HG02970 (cell line): ENCODE results near the gene TMEM165.
"Not testable (repeated sequence)": the region's sequence is repeated elsewhere in the genome, so short reads cannot be mapped to it uniquely, and the experiment has no call there.

Experiments used
- ATAC-seq: cut with Tn5 transposase; IDR thresholded peaks from one replicate; pipeline ENCODE4 v1.9.1; 2021; ENCODE audit warnings: mild to moderate bottlenecking, moderate library complexity, moderate number of reproducible peaks; ENCODE audit not compliant: unreplicated experiment, low FRiP score

Gene TMEM165, protein sequence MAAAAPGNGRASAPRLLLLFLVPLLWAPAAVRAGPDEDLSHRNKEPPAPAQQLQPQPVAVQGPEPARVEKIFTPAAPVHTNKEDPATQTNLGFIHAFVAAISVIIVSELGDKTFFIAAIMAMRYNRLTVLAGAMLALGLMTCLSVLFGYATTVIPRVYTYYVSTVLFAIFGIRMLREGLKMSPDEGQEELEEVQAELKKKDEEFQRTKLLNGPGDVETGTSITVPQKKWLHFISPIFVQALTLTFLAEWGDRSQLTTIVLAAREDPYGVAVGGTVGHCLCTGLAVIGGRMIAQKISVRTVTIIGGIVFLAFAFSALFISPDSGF

DNA sequence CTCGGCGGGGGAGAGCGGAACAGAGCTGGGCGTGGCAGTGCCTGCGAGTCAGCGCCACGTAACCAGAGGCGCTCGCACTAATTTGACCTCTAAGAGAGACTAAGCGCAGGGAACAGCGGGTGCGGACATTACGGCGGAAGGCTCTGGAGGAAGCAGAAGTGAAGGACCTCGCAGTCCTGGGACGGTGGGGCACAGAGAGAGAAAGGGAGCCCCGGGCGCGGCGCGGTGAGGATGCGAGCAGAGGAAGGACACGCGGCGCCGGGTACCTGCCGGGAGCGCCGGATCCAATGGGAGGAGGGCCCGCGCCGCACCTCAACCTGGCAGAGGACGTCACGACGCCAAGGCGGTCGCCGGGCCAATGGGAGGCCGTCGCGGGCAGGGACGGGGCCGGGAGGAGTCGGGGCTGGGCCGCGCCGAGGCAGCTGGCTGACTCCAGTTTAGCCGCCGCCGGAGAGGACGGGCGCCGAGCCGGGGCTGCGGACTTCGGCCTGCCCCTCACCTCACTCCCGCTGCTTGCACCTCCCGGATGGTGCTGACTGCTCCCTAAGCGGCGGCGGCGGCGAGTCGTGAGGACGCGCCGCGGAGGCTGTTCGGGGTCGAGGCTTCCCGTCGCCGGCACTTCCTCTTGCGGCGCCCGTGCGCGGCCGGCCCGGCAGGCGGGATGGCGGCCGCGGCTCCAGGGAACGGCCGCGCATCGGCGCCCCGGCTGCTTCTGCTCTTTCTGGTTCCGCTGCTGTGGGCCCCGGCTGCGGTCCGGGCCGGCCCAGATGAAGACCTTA is at the start of gene TMEM165:
TSS of gene TMEM165 (plus strand) at position 429 of the 779 bp plus-strand sequence. CDS start at position 662, 233 bp downstream.
- peak; percentile 94 for ATAC-seq

DNA sequence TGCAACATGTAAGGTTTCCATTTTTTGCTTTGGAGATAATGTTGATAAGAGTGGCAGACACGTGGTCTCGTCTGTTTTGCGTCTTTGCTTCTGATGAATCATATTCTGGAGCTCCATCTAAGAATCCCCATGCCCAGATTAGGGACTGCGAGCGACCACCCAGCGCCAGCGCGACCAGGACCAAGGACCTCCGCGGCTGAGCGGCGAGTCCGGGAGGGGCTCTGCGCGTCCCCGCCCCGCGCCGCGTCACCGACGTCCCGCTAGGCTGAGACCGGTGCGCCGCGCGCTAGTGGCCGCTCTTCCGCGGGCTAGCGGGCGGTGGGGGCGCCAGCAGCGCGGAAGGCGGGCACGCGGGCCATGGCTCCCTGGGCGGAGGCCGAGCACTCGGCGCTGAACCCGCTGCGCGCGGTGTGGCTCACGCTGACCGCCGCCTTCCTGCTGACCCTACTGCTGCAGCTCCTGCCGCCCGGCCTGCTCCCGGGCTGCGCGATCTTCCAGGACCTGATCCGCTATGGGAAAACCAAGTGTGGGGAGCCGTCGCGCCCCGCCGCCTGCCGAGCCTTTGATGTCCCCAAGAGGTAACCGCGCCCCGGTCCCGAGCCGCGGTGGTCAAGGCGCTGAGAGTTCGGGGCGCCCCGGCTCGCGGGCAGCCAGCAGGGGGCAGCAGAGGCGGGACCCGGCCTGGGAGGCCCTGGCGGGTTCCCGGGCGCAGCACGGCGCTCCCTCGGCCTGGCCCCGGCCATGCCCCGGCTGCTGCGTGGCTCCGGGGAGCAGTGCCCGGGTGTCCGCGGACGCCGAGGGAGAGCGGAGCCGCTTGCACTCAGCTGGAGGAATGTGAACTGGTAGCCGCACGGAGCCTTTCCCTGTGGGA is 49.5 kb upstream of the TMEM165 start, which contains the start of gene SRD5A3:
TSS of gene SRD5A3 (plus strand) at position 263 of the 871 bp plus-strand sequence. CDS start at position 358, 95 bp downstream.
- peak; percentile 94 for ATAC-seq

DNA sequence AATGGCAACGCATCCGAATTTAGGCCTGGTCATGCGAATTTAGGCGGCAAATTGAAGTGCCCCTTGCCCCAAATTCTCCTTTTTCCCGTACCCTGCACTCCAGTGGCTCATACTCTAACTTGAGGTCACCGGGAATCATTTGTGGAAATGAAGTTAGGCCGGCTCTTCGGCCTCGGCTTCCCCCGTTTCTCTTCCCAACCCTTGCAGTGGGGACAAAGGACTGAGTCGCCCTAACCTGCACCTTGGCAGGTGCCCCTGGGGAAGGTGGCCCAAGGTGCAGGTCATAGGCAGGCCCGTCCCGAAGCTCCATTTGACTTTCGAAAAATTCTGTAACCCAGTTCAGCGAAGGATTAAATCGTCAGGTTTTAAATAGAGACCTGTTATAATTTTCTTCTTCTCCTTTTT is 48.9 kb upstream of the TMEM165 start:
- ATAC-seq: no peak

DNA sequence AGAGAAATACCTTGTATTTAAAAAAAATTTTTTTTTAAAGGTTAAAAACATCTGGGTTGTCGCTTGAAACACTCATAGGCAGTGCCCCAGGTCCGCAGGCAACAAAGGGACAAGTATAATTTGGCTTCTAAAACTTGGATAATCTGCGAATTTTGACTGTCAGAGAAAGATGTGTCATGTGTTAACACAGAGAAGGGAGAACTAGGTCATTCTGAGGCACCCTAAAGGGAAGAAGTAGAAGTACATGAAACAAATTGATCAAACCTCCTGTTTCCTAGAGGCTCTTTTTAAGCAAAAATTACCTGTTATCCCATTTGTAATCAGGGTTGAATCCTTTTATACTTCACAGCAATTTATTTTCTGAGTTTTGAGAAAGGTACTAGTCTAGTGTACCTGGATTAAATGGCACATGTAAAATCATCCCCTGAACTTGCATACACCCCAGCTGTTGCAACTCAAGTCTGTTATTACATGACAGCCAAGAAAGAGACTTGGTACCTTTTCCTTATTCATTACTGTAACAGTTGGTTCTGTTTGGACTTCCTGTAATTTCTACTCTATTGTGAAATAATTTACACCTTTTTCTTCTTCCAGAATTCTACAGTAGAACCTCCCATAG is 48.0 kb upstream of the TMEM165 start:
- ATAC-seq: no peak

DNA sequence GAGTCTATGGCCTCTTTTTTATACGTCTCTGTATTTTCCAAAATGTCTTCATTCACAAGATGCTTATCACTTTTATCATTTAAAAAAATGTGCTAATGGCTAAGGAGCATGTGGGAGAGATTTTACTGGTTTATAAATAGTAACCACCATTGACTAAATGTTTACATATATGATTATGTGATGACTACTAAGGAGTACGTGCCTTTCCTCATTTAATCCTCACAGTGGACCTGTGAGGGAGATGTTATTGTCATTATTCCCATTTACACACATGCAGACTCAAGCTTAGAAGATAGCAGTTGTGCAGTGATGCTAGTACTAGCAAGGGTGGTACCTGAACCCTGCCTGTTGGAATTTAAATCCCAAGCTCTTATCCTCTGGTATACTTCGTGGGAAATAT is 47.3 kb upstream of the TMEM165 start:
- no peak for ATAC-seq

DNA sequence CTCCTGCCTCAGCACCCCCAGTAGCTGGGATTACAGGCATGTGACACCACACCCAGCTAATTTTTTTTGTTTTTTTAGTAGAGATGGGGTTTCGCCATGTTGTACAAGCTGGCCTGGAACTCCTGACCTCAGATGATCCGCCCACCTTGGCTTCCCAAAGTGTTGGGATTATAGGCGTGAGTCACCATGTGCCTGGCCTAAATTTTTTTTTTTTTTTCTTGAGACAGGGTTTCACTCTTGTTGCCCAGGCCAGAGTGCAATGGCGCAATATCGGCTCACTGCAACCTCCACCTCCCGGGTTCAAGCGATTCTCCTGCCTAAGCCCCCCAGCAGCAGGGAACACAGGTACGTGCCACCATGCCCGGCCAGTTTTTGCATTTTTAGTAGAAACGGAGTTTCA is 44.9 kb upstream of the TMEM165 start:
- ATAC-seq: not testable (repeated sequence)

DNA sequence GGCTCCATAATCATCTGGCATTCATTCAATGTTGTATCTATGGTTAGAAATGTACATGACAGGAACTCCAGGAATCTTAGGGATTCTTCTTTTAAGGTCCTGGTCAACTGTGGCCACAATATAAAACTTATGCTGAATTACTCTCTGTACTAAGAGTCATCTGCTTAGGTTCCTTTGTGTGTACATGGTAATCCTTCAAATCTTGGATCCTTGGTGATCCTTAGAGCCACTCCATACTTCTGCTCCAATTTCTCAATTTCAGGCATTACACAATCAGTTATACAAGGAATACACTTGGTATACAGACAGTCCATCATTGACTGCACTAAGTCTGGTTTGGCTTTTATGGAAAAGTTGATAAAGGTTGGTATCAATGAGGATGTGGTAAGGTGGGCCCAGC is 43.9 kb upstream of the TMEM165 start:
- ATAC-seq: no peak

DNA sequence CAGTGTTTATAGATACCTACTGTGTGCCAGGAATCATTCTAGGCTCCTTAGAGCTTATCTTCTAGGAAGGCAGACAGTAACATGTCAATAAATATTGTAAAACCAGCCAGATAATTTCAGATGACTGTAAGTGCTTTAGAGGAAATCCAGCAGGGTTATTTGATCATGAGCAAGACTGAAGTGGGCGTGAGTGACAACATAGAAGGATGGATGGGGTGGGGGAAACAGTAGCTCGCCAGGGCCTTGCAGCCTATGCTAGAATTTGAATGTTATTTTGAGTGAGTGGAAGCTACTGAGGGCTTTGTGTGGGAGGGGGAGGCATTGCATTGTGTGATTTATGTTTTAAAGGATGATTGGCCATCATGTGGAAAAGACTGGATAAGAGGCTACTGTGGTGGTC is 43.0 kb upstream of the TMEM165 start:
- no peak for ATAC-seq

DNA sequence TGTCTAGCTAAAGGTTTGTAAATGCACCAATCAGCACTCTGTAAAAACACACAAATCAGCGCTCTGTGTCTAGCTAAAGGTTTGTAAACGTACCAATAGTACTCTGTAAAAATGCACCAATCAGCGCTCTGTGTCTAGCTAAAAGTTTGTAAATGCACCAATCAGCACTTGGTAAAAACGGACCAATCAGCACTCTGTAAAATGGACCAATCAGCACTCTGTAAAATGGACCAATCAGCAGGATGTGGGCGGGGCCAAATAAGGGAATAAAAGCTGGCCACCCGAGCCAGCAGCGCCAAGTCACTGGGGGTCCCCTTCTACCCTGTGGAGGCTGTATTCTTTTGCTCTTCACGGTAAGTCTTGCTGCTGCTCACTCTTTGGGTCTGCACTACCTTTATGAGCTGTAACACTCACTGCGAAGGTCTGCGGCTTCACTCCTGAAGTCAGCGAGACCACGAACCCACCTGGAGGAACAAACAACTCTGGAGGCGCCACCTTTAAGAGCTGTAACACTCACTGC is 42.5 kb upstream of the TMEM165 start:
- ATAC-seq: not testable (repeated sequence)

DNA sequence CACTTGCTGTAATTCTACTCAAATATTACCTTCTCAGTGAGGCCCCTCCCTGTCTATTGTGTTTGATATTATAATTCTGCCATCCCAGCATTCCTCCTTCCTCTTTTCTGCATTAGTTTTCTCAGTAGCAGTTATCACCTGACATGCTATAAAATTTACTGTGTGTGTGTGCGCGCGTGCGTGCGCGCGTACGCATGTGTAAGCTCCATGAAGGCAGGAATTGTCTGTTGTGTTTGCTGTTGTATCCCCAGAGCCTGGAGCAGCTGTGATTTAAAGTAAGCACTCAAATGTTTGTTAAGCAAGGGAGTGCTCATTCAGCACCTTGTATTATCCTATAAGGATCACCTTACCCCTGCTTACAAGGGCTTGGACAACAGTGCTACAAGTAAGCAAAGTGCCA is 41.1 kb upstream of the TMEM165 start:
- ATAC-seq: no peak

DNA sequence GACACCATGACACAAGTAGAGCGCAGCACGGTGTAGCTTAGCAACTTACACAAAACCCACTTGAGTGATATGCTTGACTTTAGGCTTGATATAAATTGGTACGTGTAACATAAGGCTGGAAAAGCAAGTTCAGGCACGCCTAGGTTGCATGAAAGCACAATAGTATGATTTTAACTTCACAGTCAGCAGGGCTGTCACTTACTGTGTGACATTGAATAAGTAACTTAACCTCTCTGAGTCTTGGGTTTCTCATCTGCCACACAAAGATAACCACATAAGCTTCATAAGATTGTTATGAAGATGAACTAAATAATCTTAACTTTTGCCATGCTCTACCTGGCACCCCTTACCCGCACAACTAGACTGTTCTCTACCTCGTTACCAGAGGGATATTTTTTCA is 40.2 kb upstream of the TMEM165 start:
- no peak for ATAC-seq

DNA sequence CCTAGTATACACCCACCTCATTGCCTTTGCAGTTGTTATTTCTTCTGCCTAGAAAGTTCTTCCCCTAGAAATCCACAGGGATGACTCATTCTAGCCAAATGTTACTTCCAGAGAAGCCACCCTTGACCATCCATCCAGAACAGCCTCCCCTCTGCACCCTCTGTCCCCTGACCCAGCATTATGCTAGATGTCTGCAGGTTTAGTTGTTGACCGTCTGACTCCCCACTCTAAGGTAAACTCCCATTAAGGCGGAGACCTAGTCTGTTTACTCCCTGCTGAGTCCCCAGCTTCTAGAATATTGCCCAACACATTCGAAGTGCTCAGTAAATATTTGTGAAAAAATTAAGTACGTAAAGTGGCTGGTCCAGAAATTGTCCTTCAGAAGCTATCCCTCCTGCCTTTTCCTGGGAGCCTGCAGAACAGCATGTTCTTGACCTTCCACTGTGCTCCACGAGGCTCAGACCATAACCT is 38.7 kb upstream of the TMEM165 start:
- ATAC-seq: no peak

DNA sequence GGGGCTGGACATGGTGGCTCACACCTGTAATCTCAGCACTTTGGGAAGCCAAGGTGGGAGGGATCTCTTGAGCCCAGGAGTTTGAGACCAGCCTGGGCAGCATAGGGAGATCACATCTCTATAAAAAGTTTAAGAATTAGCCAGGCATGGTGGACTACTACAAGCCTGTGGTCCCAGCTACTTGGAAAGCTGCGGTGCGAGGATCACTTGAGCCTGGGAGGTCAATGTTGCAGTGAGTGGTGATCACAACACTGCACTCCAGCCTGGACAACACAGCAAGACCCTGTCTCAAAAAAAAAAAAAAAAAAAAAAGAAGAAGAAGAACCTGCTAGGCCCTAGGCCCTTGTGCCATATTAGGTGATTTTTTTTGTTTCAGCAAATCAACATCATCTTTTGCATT is 37.5 kb upstream of the TMEM165 start:
- no peak for ATAC-seq

DNA sequence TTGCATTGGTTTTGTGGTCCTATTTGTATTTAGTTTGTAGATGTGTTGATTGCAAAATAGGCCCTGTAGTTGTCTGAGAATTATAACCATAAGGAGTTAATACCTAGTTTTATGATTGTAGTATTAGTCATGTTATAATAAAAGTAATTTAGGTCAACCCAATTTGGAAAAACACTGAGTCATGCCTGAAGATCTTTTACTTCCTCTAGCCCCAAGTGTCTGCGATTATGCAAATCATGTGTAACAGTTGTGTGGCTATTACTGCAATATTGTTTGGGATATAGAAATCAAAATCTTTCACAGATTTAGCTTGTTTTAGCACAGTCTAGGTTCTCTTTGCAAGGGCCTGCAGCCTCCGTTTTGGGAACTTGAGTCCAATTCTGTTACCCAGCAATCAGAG is 37.1 kb upstream of the TMEM165 start:
- no peak for ATAC-seq

DNA sequence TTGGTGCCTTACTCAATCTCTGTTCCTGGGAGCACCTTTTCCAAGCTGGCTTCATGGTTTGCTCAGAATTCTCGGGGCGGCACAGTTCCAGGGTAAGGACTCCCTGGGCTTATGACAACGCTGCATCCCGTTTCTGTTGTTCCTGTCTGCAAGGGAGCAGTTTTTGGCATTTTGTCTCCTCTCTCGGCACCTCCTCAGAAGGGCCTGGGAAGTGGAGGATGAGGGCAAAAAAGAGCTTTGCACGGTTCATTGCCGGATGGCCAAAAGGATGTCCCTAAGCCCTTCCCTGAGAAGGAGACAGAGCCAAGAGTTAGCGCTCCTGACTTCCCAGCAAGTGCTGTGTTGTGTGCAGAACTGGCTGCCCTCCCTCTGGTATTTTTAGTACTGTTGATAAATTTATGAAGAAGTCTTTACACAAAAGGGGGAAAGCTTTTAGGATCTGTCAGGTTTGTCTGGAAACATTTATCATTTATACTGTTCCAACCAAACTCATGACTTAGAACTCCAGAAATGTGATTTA is 36.3 kb upstream of the TMEM165 start:
- ATAC-seq: no peak

DNA sequence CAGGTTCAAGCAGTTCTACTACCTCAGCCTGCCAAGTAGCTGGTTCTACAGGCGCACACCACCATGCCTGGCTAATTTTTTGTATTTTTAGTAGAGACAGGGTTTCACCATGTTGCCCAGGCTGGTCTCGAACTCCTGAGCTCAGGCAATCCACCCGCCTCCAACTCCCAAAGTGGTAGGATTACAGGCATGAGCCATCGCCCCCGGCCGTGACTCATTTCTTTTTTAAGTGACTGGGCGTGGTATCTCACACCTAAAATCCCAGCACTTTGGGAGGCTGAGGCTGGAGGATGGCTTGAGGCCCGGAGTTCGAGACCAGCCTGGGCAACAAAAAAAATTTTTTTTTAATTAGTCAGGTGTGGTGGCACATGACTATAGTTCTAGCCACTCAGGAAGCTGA is 32.8 kb upstream of the TMEM165 start:
- not testable (repeated sequence) for ATAC-seq

DNA sequence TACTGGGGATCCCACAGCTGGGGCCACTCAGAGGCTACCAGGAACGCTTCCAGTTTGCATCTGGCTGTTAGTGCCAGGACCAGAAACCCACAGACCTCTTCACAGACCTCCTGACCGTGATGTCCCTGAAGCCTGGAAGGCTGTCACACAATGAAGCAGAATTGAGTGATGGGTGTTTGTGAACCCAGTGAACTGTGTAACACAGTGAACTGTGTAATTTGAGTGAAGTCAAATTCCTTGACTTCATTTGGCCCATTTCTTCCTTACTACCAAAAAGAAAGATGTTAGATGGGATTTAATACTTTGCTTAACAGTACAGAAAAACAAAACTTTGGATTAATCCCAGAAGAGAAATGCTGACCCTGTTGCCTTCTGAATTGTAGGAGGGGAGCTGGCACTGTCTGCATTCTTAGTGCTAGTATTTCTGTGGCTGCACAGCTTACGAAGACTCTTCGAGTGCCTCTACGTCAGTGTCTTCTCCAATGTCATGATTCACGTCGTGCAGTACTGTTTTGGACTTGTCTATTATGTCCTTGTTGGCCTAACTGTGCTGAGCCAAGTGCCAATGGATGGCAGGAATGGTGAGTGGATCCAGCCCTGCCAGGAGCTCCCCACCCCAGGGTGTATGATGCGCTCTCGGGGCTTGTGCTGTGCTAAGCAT is 31.9 kb upstream of the TMEM165 start:
- no peak for ATAC-seq

DNA sequence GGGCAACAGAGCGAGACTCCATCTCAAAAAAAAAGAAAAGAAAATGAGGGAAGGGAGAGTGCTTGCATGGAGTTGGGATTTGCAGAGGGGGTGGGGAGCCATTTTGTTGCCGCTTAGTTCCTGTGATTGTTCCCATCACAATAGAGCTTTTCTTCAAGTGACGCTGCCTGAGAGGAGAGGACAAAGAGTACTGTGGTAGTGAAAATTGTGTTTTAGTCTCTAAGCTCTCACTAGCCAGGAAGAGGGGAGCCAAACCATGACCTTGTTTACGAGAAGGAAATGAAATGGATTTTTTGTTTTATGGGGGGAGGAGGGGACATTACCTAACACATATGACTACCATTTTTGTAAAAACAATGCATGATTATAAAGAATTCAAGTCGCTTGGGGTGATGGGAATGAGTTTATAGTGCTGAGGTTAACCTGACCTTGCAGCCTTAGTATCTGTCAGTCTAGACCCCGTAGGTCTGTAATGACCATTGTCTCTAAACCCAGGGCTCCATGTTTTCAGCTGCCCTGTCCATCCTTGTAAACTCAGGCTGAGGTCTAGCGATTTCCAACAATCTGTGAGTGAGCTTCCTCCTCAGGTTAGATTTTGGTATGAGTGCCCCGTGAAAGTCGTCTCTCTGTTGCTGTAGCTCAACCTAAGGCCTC is 30.9 kb upstream of the TMEM165 start:
- ATAC-seq: no peak

DNA sequence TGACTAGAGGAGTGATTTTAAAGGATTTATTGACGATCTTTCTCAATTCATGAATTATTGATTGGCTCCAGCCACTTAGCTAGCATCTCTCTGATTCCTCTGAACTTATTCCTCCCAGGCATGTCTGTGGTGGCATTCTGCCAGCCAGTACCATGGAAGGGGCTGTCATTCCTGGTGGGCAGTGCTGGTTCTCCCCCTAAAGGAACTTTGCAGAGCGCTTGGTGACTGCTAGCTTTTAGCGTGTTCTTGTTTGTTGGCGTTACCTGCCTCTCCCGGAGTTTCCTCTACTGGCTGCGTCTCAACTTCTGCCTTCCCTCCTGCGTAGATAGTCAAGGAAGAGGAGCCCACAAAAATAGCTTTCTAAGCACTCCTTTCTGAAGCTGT is 30.4 kb upstream of the TMEM165 start:
- no peak for ATAC-seq
